Measurements from ENCODE around the gene UQCRQ. TPM values are rescaled to one million over a fixed set of nuclear protein-coding genes. Genes with fewer than 3 reads are reported as not detected.

UQCRQ gene
- total and polyA plus RNA-seq, 9 of the 15 experiments (the other 6 are each of a cell fraction or from before 2014, with no cell fraction given) = 235 to 2,421 (median 883) TPM

DNA sequence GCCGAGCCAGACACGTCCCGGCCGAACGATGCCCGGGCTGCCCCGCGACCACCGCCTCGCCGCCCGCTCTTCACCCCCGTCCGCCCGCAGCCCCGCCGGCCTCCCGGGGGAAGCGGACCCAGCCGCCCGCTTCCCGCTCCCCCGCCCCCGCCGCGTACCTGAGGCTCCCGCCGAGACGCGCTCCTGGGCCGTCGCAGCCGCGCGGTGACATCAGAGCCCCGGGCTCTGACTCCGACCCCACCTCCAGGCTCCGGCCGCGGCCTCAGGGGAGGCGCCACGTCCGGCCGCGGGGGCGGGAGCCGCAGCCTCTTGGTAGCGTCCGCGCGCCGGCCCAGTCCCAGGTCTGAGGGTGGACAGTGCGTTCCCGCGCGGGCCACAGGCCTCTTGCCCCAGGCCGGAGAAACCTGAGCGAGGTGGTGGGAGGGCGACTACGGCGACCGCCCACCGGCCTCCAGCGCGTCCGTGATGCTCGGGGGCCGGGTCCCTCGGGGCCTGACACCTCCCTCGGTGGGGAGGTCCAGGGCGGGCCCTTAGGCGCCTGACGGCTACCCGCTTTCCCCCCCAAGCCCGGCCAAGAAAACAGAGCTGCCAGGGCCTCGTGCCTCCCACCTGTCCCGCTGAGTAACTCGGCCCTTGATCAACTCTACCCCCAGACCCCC, 35.9 kb upstream of the UQCRQ start, which contains the start of gene SHROOM1 (continued):
- TF ChIP-seq, protein P1, sequence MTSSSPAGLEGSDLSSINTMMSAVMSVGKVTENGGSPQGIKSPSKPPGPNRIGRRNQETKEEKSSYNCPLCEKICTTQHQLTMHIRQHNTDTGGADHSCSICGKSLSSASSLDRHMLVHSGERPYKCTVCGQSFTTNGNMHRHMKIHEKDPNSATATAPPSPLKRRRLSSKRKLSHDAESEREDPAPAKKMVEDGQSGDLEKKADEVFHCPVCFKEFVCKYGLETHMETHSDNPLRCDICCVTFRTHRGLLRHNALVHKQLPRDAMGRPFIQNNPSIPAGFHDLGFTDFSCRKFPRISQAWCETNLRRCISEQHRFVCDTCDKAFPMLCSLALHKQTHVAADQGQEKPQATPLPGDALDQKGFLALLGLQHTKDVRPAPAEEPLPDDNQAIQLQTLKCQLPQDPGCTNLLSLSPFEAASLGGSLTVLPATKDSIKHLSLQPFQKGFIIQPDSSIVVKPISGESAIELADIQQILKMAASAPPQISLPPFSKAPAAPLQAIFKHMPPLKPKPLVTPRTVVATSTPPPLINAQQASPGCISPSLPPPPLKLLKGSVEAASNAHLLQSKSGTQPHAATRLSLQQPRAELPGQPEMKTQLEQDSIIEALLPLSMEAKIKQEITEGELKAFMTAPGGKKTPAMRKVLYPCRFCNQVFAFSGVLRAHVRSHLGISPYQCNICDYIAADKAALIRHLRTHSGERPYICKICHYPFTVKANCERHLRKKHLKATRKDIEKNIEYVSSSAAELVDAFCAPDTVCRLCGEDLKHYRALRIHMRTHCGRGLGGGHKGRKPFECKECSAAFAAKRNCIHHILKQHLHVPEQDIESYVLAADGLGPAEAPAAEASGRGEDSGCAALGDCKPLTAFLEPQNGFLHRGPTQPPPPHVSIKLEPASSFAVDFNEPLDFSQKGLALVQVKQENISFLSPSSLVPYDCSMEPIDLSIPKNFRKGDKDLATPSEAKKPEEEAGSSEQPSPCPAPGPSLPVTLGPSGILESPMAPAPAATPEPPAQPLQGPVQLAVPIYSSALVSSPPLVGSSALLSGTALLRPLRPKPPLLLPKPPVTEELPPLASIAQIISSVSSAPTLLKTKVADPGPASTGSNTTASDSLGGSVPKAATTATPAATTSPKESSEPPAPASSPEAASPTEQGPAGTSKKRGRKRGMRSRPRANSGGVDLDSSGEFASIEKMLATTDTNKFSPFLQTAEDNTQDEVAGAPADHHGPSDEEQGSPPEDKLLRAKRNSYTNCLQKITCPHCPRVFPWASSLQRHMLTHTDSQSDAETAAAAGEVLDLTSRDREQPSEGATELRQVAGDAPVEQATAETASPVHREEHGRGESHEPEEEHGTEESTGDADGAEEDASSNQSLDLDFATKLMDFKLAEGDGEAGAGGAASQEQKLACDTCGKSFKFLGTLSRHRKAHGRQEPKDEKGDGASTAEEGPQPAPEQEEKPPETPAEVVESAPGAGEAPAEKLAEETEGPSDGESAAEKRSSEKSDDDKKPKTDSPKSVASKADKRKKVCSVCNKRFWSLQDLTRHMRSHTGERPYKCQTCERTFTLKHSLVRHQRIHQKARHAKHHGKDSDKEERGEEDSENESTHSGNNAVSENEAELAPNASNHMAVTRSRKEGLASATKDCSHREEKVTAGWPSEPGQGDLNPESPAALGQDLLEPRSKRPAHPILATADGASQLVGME (CRISPR knock-in tag; IDR thresholded peaks at IDR 0.05) = peak; percentile 89
- TF ChIP-seq HMG20B (CRISPR knock-in tag; IDR thresholded peaks at IDR 0.05) (no peak), BRD9 (IDR thresholded peaks at IDR 0.05; ENCODE audit: low read depth, partially characterized antibody) (no peak), SMC3 (conservative IDR thresholded peaks at IDR 0.05; ENCODE audit: insufficient read depth, low read depth, low read length) (no peak), RCOR1 (IDR thresholded peaks at IDR 0.05; ENCODE audit: borderline replicate concordance in 1 of 2, low read depth in 2 of 2, low read length in 2 of 2) (0 out of 4 replicates have a peak, but pooled peaks of 1 of the 2 experiments have one; percentile 14), HCFC1 (IDR thresholded peaks at IDR 0.05; ENCODE audit: low read depth, low read length) (no peak; the same call in 1 of the 2 replicates), ZNF324 (CRISPR knock-in tag; IDR thresholded peaks at IDR 0.05) (no peak), ZNF263 (CRISPR knock-in tag; IDR thresholded peaks at IDR 0.05; ENCODE audit: borderline replicate concordance) (peak; percentile 23; the same call in 1 of the 2 replicates), MAFK (IDR thresholded peaks at IDR 0.05; ENCODE audit: low read length) (no peak), SMAD4 (CRISPR knock-in tag; conservative IDR thresholded peaks at IDR 0.05) (peak; percentile 81), ZBTB8A (IDR thresholded peaks at IDR 0.05; ENCODE audit: partially characterized antibody) (no peak), SMARCB1 (IDR thresholded peaks at IDR 0.05; ENCODE audit: insufficient read length, low read depth) (no peak)
- TF ChIP-seq, protein P2, sequence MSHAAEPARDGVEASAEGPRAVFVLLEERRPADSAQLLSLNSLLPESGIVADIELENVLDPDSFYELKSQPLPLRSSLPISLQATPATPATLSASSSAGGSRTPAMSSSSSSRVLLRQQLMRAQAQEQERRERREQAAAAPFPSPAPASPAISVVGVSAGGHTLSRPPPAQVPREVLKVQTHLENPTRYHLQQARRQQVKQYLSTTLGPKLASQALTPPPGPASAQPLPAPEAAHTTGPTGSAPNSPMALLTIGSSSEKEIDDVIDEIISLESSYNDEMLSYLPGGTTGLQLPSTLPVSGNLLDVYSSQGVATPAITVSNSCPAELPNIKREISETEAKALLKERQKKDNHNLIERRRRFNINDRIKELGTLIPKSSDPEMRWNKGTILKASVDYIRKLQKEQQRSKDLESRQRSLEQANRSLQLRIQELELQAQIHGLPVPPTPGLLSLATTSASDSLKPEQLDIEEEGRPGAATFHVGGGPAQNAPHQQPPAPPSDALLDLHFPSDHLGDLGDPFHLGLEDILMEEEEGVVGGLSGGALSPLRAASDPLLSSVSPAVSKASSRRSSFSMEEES (CRISPR knock-in tag; IDR thresholded peaks at IDR 0.05) = no peak
- TF ChIP-seq, protein P3, sequence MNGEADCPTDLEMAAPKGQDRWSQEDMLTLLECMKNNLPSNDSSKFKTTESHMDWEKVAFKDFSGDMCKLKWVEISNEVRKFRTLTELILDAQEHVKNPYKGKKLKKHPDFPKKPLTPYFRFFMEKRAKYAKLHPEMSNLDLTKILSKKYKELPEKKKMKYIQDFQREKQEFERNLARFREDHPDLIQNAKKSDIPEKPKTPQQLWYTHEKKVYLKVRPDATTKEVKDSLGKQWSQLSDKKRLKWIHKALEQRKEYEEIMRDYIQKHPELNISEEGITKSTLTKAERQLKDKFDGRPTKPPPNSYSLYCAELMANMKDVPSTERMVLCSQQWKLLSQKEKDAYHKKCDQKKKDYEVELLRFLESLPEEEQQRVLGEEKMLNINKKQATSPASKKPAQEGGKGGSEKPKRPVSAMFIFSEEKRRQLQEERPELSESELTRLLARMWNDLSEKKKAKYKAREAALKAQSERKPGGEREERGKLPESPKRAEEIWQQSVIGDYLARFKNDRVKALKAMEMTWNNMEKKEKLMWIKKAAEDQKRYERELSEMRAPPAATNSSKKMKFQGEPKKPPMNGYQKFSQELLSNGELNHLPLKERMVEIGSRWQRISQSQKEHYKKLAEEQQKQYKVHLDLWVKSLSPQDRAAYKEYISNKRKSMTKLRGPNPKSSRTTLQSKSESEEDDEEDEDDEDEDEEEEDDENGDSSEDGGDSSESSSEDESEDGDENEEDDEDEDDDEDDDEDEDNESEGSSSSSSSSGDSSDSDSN (IDR thresholded peaks at IDR 0.05; ENCODE audit: borderline replicate concordance in 1 of 2, low read depth in 2 of 2, low read length in 2 of 2) = peak; percentile 90 to 96
- TF ChIP-seq, protein P4, sequence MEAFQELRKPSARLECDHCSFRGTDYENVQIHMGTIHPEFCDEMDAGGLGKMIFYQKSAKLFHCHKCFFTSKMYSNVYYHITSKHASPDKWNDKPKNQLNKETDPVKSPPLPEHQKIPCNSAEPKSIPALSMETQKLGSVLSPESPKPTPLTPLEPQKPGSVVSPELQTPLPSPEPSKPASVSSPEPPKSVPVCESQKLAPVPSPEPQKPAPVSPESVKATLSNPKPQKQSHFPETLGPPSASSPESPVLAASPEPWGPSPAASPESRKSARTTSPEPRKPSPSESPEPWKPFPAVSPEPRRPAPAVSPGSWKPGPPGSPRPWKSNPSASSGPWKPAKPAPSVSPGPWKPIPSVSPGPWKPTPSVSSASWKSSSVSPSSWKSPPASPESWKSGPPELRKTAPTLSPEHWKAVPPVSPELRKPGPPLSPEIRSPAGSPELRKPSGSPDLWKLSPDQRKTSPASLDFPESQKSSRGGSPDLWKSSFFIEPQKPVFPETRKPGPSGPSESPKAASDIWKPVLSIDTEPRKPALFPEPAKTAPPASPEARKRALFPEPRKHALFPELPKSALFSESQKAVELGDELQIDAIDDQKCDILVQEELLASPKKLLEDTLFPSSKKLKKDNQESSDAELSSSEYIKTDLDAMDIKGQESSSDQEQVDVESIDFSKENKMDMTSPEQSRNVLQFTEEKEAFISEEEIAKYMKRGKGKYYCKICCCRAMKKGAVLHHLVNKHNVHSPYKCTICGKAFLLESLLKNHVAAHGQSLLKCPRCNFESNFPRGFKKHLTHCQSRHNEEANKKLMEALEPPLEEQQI (IDR thresholded peaks at IDR 0.05) = no peak
